Memory B cell (primary cell): ENCODE results near the gene MED20.

Experiments used
- ATAC-seq: fragments of 150-1000 bp; cut with Tn5 transposase; 2 replicates; pipeline ENCODE4 v1.10.0; 2021; ENCODE audit warnings: low read depth, mild to moderate bottlenecking, moderate library complexity
- DNase-seq, 2 donors: peaks; one replicate each; pipeline ENCODE4 v3.0.0; 2022; ENCODE audit warnings: low spot score in 2 of 2
- H3K27ac Mint-ChIP-seq: one replicate; pipeline ENCODE4 v1.8.0; 2022; ENCODE audit warnings: mild to moderate bottlenecking, moderate library complexity, mixed read lengths
- H3K27me3 Mint-ChIP-seq: one replicate; pipeline ENCODE4 v1.8.0; 2022; ENCODE audit warnings: mixed read lengths
- H3K36me3 Mint-ChIP-seq: one replicate; pipeline ENCODE4 v1.8.0; 2022; ENCODE audit warnings: mild to moderate bottlenecking, mixed read lengths
- H3K4me1 Mint-ChIP-seq: one replicate; pipeline ENCODE4 v1.8.0; 2022; ENCODE audit warnings: mixed read lengths
- H3K4me3 Mint-ChIP-seq: one replicate; pipeline ENCODE4 v1.8.0; 2022; ENCODE audit warnings: mild to moderate bottlenecking, moderate library complexity, mixed read lengths
- H3K9me3 Mint-ChIP-seq: one replicate; pipeline ENCODE4 v1.8.0; 2022; ENCODE audit warnings: mixed read lengths

MED20 gene

DNA sequence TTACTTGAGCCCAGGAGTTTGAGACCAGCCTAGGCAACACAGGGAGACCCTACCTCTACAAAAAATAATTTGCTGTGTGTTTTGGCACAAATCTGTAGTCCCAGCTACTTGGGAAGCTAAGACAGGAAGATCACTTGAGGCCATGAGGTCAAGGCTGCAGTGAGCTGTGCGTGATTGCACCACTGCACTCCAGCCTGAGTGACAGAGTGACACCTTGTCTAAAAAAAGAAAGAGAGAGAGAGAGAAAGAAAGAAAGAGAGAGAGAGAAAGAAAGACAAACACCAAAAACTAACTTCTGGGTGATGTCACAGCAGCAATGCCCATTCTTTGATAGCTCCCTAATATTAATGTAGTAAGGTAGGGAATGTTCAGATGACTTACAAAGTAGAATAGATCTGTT, 46.2 kb downstream of the MED20 start:
- Mint-ChIP-seq H3K27me3 (no peaks in the 10 kb centered on the region), H3K27ac (no peak overlapping the region), H3K36me3 (peaks cover 3% of the 10 kb centered on the region), H3K4me1 (peaks cover 14% of the 10 kb centered on the region), H3K9me3 (no peaks in the 10 kb centered on the region), H3K4me3 (no peak overlapping the region)
- DNase-seq (no peak), ATAC-seq (no peak)

DNA sequence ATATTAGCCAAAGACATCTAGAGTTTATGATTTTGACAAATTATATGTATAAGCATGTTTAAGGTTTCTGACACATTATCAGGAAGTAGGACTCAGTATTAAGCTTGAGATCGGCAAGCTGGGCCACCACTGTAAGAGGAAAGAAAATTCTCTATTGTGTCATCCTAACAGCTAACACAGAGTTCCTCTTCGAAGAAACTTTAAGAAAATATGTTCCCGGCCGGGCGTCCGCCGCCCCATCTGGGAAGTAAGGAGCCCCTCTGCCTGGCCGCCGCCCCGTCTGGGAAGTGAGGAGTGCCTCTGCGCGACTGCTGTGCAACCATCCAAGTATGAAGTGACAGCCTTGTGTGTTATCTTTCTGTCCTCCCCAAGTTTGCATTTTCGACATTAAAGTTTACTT, 48.8 kb downstream of the MED20 start:
- Mint-ChIP-seq H3K9me3 (no peaks in the 10 kb centered on the region), H3K4me1 (peaks cover 16% of the 10 kb centered on the region), H3K27me3 (no peaks in the 10 kb centered on the region), H3K4me3 (no peak overlapping the region), H3K27ac (no peak overlapping the region), H3K36me3 (peaks cover 5% of the 10 kb centered on the region)
- no peak for ATAC-seq
- DNase-seq, result no peak

DNA sequence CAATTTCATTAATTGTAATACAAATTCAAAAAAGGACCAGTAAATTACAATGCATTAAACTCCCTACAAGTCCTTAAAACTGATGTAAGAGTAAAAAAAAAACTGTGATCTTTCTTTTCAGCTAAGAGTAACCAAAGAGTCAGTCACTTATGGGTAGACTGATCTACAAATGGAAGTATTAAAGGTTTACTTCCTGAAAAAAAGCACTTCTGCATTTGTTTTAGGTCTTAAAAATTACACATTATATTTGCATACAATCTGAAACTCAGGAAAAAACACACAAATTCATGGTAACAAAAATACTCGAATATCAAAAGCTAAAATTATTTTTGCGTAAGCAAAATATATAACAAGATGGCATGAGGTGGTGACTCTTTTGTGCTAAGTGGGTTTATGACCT, 49.2 kb downstream of the MED20 start:
- ATAC-seq (no peak), DNase-seq (no peak)
- Mint-ChIP-seq H3K27me3 (no peaks in the 10 kb centered on the region), H3K4me1 (peaks cover 16% of the 10 kb centered on the region), H3K9me3 (no peaks in the 10 kb centered on the region), H3K4me3 (no peak overlapping the region), H3K36me3 (peaks cover 5% of the 10 kb centered on the region), H3K27ac (no peak overlapping the region)

DNA sequence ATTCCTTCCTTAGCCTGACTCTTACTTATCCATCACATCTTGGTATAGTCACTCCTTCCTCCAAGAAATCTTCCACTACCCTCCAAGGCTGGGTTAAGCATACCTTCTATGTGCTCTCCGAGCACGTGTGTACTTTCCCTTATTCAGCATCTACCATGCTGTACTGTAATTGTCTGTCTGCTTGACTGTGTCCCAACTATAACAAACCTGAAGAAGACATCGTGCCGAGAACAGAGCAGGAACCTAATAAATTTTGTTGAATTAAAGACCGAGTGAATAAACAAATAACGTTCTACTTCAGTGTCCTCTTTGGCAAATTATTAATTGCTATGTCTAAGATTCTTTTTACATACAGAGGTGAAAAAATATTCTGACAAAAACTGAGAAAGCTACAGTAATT, 61.6 kb downstream of the MED20 start:
- H3K4me1 Mint-ChIP-seq, result no peaks in the 10 kb centered on the region
- no peak overlapping the region for H3K4me3 Mint-ChIP-seq
- no peaks in the 10 kb centered on the region for H3K36me3 Mint-ChIP-seq
- DNase-seq (no peak), ATAC-seq (no peak)
- no peaks in the 10 kb centered on the region for H3K27me3 Mint-ChIP-seq
- H3K9me3 Mint-ChIP-seq, result no peaks in the 10 kb centered on the region
- no peak overlapping the region for H3K27ac Mint-ChIP-seq

DNA sequence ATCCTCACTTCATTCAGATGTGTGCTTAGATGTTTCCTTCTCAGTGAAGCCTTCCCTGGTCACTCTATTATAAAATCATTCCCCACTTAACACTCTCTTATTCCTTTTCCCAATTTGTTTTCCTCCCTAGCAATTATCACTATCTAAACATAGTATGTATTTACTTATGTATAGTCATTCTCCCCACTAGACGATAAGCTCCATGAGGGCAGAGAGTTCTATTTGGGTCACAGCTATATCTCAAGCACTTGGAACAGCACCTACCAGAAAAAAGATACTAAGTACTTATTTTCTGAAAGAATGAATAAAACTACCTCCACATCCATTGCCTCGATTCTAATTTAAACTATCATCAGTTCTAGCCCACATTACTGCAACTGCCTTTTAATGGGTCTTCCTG, 62.2 kb downstream of the MED20 start:
- Mint-ChIP-seq H3K9me3 (no peaks in the 10 kb centered on the region), H3K27me3 (no peaks in the 10 kb centered on the region), H3K27ac (no peak overlapping the region), H3K4me1 (no peaks in the 10 kb centered on the region), H3K4me3 (no peak overlapping the region), H3K36me3 (no peaks in the 10 kb centered on the region)
- no peak for DNase-seq
- no peak for ATAC-seq
